ENCODE measurements around the gene KLK4.

Gene KLK4

DNA sequence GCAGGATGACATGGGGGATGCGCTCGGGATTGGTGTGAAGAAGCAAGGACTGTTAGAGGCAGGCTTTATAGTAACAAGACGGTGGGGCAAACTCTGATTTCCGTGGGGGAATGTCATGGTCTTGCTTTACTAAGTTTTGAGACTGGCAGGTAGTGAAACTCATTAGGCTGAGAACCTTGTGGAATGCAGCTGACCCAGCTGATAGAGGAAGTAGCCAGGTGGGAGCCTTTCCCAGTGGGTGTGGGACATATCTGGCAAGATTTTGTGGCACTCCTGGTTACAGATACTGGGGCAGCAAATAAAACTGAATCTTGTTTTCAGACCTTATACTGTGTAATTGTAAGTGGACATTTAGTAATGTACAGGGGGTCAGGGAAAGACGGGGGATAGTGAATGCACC lies 31.0 kb downstream of the KLK4 start:
- DNase-seq (ENCODE audit: low read depth, low spot score) = no peak

DNA sequence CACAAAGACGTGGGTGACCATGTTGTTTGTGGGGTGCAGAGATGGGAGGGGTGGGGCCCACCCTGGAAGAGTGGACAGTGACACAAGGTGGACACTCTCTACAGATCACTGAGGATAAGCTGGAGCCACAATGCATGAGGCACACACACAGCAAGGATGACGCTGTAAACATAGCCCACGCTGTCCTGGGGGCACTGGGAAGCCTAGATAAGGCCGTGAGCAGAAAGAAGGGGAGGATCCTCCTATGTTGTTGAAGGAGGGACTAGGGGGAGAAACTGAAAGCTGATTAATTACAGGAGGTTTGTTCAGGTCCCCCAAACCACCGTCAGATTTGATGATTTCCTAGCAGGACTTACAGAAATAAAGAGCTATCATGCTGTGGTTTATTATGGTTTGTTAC lies 32.3 kb downstream of the KLK4 start:
- no peak for DNase-seq (ENCODE audit: low read depth, low spot score)

DNA sequence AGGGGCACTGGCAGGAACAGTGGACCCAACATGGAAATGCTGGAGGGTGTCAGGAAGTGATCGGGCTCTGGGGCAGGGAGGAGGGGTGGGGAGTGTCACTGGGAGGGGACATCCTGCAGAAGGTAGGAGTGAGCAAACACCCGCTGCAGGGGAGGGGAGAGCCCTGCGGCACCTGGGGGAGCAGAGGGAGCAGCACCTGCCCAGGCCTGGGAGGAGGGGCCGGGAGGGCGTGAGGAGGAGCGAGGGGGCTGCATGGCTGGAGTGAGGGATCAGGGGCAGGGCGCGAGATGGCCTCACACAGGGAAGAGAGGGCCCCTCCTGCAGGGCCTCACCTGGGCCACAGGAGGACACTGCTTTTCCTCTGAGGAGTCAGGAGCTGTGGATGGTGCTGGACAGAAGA lies 33.9 kb downstream of the KLK4 start:
- DNase-seq (ENCODE audit: low read depth, low spot score) = no peak

GRCh38 chr19:50876456-50876855 lies 34.7 kb downstream of the KLK4 start:
- no peak for DNase-seq (ENCODE audit: low read depth, low spot score)

- no peak for DNase-seq (ENCODE audit: low read depth, low spot score)
These were observed 35.3 kb downstream of the KLK4 start for GRCh38 chr19:50875795-50876422.

- DNase-seq (ENCODE audit: low read depth, low spot score) = no peak
These were observed 37.0 kb downstream of the KLK4 start for GRCh38 chr19:50874211-50874610.

DNA sequence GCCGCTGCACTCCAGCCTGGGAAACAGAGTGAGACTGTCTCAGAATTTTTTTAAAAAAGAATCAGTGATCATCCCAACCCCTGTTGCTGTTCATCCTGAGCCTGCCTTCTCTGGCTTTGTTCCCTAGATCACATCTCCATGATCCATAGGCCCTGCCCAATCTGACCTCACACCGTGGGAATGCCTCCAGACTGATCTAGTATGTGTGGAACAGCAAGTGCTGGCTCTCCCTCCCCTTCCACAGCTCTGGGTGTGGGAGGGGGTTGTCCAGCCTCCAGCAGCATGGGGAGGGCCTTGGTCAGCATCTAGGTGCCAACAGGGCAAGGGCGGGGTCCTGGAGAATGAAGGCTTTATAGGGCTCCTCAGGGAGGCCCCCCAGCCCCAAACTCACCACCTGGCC lies 38.1 kb downstream of the KLK4 start, which contains the start of gene KLK2:
Gene KLK2, plus strand, starts transcription at position 384 of the 400 bp plus-strand sequence. CDS start 35 bp downstream, outside the sequence.
- DNase-seq (ENCODE audit: low read depth, low spot score) = no peak

DNA sequence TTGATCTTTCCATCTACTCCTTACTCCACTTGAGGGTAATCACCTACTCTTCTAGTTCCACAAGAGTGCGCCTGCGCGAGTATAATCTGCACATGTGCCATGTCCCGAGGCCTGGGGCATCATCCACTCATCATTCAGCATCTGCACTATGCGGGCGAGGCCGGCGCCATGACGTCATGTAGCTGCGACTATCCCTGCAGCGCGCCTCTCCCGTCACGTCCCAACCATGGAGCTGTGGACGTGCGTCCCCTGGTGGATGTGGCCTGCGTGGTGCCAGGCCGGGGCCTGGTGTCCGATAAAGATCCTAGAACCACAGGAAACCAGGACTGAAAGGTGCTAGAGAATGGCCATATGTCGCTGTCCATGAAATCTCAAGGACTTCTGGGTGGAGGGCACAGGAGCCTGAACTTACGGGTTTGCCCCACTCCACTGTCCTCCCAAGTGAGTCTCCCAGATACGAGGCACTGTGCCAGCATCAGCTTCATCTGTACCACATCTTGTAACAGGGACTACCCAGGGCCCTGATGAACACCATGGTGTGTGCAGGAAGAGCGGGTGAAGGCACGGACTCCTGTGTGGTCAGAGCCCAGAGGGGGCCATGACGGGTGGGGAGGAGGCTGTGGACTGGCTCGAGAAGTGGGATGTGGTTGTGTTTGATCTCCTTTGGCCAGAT lies 40.6 kb downstream of the KLK4 start:
- DNase-seq (ENCODE audit: low read depth, low spot score) = no peak

DNA sequence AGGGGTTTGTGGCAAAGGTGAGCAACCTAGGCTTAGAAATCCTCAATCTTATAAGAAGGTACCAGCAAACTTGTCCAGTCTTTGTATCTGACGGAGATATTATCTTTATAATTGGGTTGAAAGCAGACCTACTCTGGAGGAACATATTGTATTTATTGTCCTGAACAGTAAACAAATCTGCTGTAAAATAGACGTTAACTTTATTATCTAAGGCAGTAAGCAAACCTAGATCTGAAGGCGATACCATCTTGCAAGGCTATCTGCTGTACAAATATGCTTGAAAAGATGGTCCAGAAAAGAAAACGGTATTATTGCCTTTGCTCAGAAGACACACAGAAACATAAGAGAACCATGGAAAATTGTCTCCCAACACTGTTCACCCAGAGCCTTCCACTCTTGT lies 41.7 kb downstream of the KLK4 start:
- DNase-seq (ENCODE audit: low read depth, low spot score) = no peak

DNA sequence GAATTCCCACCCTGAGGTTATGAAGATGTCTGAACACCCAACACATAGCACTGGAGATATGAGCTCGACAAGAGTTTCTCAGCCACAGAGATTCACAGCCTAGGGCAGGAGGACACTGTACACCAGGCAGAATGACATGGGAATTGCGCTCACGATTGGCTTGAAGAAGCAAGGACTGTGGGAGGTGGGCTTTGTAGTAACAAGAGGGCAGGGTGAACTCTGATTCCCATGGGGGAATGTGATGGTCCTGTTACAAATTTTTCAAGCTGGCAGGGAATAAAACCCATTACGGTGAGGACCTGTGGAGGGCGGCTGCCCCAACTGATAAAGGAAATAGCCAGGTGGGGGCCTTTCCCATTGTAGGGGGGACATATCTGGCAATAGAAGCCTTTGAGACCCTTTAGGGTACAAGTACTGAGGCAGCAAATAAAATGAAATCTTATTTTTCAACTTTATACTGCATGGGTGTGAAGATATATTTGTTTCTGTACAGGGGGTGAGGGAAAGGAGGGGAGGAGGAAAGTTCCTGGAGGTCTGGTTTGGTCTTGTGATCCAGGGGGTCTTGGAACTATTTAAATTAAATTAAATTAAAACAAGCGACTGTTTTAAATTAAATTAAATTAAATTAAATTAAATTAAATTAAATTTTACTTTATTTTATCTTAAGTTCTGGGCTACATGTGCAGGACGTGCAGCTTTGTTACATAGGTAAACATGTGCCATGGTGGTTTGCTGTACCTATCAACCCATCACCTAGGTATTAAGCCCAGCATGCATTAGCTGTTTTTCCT lies 49.5 kb downstream of the KLK4 start:
- DNase-seq (ENCODE audit: low read depth, low spot score) = no peak

- no peak for DNase-seq (ENCODE audit: low read depth, low spot score)
These were observed 50.2 kb downstream of the KLK4 start for GRCh38 chr19:50861010-50861409.

DNA sequence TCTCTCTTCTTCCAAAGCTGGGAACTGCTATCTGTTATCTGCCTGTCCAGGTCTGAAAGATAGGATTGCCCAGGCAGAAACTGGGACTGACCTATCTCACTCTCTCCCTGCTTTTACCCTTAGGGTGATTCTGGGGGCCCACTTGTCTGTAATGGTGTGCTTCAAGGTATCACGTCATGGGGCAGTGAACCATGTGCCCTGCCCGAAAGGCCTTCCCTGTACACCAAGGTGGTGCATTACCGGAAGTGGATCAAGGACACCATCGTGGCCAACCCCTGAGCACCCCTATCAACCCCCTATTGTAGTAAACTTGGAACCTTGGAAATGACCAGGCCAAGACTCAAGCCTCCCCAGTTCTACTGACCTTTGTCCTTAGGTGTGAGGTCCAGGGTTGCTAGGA lies 51.3 kb downstream of the KLK4 start:
- DNase-seq (ENCODE audit: low read depth, low spot score) = no peak

DNA sequence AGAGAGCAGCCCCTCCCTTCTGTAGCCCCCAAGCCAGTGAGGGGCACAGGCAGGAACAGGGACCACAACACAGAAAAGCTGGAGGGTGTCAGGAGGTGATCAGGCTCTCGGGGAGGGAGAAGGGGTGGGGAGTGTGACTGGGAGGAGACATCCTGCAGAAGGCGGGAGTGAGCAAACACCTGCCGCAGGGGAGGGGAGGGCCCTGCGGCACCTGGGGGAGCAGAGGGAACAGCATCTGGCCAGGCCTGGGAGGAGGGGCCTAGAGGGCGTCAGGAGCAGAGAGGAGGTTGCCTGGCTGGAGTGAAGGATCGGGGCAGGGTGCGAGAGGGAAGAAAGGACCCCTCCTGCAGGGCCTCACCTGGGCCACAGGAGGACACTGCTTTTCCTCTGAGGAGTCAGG lies 52.3 kb downstream of the KLK4 start:
- no peak for DNase-seq (ENCODE audit: low read depth, low spot score)

- DNase-seq (ENCODE audit: low read depth, low spot score) = no peak
These were observed 53.8 kb downstream of the KLK4 start for GRCh38 chr19:50857366-50857765.
